Measurements from ENCODE around the gene OPTC.

DNA sequence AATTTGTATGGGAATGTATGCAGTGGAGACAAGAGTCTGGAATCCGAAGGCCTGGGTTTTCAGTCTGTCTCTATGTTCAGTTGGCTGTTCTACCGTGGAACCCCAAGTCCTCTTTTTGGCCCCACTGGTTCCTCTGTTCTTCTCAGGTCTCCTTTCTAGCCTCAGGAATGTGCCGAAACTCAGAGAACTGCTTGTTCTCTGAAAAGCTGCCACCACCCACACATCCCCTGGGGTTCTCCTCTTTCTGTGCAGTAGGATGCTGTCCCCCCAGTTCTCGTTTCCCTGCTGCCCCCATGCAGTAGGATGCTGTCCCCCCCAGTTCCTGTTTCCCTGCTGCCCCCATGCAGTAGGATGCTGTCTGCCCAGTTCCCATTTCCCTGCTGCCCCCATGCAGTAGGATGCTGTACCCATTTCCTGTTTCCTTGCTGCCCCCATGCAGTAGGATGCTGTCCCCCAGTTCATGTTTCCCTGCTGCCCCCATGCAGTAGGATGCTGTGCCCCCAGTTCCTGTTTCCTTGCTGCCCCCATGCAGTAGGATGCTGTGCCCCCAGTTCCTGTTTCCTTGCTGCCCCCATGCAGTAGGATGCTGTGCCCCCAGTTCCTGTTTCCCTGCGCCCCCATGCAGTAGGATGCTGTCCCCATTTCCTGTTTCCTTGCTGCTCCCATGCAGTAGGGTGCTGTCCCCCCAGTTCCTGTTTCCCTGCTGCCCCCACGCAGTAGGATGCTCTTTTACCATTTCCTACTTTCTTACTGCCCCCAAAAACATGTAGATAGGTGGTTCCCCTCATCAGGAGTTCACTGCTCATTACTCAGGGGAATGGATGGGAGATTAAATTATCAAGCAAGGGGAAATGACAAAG lies 35.3 kb downstream of the OPTC start:
- no peak for TF ChIP-seq CTCF (IDR thresholded peaks at IDR 0.05)
- no peak for TF ChIP-seq POLR2A (IDR thresholded peaks at IDR 0.05)
